HEK293 (cell line): ENCODE measurements around the gene MTMR12.
"Not testable (repeated sequence)": the region's sequence is repeated elsewhere in the genome, so short reads cannot be mapped to it uniquely, and the experiment has no call there.

Source experiments
- CTCF ChIA-PET: fragments of 350-600 bp; formaldehyde crosslinking; extraction: SDS; loops from one replicate; lab custom pipeline; 2021; ENCODE audit warnings: antibody characterized with exemption; lab: Yijun Ruan, JAX
- POLR2A ChIA-PET: fragments of 300-600 bp; formaldehyde crosslinking; extraction: SDS; loops from one replicate; lab custom pipeline; 2020; ENCODE audit warnings: antibody characterized with exemption, inconsistent platforms; lab: Yijun Ruan, JAX
- H3K27ac ChIP-seq: fragments of 200-500 bp; sonication (Bioruptor generic); 2 replicates; pipeline ENCODE4 v1.5.1; 2014; ENCODE audit warnings: low read depth, low read length, control low read depth, inconsistent platforms; ENCODE audit errors: extremely low read depth
- H3K36me3 ChIP-seq, 2 experiments: fragments of 200-500 bp in 1 of 2; sonication (Bioruptor generic) in 1 of 2; 1 replicate in 1 of 2; 2 replicates in 1 of 2; pipeline ENCODE4 v1.5.1; 2014 to 2017; ENCODE audit warnings: inconsistent platforms in 2 of 2, low read length in 2 of 2; ENCODE audit not compliant: control insufficient read depth in 2 of 2, insufficient read depth in 1 of 2
- H3K4me1 ChIP-seq: fragments of 200-500 bp; sonication (Bioruptor generic); 2 replicates; pipeline ENCODE4 v1.5.1; 2014; ENCODE audit warnings: mild to moderate bottlenecking, low read length, inconsistent platforms; ENCODE audit not compliant: control insufficient read depth, insufficient read depth
- H3K4me3 ChIP-seq: 2 replicates; pipeline ENCODE4 v1.5.1; 2011; ENCODE audit warnings: low read depth, mild to moderate bottlenecking, control low read depth, low read length, moderate library complexity
- H3K9me3 ChIP-seq: fragments of 200-500 bp; sonication (Bioruptor generic); 2 replicates; pipeline ENCODE4 v1.5.1; 2014; ENCODE audit warnings: low read depth, low read length, inconsistent platforms; ENCODE audit not compliant: control insufficient read depth, insufficient read depth
- KLF8 ChIP-seq: fragments of 450-650 bp; formaldehyde crosslinking; IDR thresholded peaks from 2 replicates; pipeline ENCODE4 v1.5.1; 2016; ENCODE audit warnings: missing biosample characterization, missing genetic modification characterization
- MZF1 ChIP-seq: fragments of 450-650 bp; formaldehyde crosslinking; IDR thresholded peaks from 2 replicates; pipeline ENCODE4 v1.5.1; 2017; ENCODE audit warnings: missing biosample characterization, missing genetic modification characterization, borderline replicate concordance
- SETDB1 ChIP-seq: IDR thresholded peaks from one replicate; pipeline ENCODE4 v1.6.1; 2017; ENCODE audit warnings: mild to moderate bottlenecking, low read length, moderate library complexity, mixed read lengths; ENCODE audit not compliant: insufficient read length
- TRIM28 ChIP-seq: IDR thresholded peaks from 2 replicates; pipeline ENCODE4 v1.6.1; 2011; ENCODE audit warnings: low read length, control low read depth, borderline replicate concordance
- YY2 ChIP-seq: fragments of 450-650 bp; formaldehyde crosslinking; IDR thresholded peaks from 2 replicates; pipeline ENCODE4 v1.5.1; 2016; ENCODE audit warnings: missing biosample characterization, missing genetic modification characterization
- ZNF148 ChIP-seq: fragments of 450-650 bp; formaldehyde crosslinking; IDR thresholded peaks from 2 replicates; pipeline ENCODE4 v1.5.0; 2017; ENCODE audit warnings: missing biosample characterization, missing genetic modification characterization, borderline replicate concordance
- ZNF16 ChIP-seq: fragments of 450-650 bp; formaldehyde crosslinking; IDR thresholded peaks from 2 replicates; pipeline ENCODE4 v1.5.1; 2016; ENCODE audit warnings: low read depth, missing biosample characterization, missing genetic modification characterization
- ZNF311 ChIP-seq: fragments of 450-650 bp; formaldehyde crosslinking; IDR thresholded peaks from 2 replicates; pipeline ENCODE4 v1.5.1; 2017; ENCODE audit warnings: missing biosample characterization, missing genetic modification characterization, borderline replicate concordance
- ZNF350 ChIP-seq: fragments of 450-650 bp; formaldehyde crosslinking; IDR thresholded peaks from 2 replicates; pipeline ENCODE4 v1.5.0; 2017; ENCODE audit warnings: missing biosample characterization, mild to moderate bottlenecking, missing genetic modification characterization
- ZNF544 ChIP-seq: fragments of 450-650 bp; formaldehyde crosslinking; IDR thresholded peaks from 2 replicates; pipeline ENCODE4 v1.5.0; 2017; ENCODE audit warnings: missing biosample characterization, missing genetic modification characterization
- ZNF624 ChIP-seq: fragments of 450-650 bp; formaldehyde crosslinking; IDR thresholded peaks from 2 replicates; pipeline ENCODE4 v1.5.1; 2017; ENCODE audit warnings: missing biosample characterization, missing genetic modification characterization
- ZNF639 ChIP-seq: fragments of 450-650 bp; formaldehyde crosslinking; IDR thresholded peaks from 2 replicates; pipeline ENCODE4 v1.5.1; 2016; ENCODE audit warnings: missing biosample characterization, missing genetic modification characterization
- ZSCAN4 ChIP-seq: fragments of 450-650 bp; formaldehyde crosslinking; IDR thresholded peaks from 2 replicates; pipeline ENCODE4 v1.5.1; 2017; ENCODE audit warnings: missing biosample characterization, missing genetic modification characterization

Gene MTMR12

GRCh38 chr5:32323741-32324140, 11.0 kb upstream of the MTMR12 start:
- no peaks in the 10 kb centered on the region for H3K36me3 ChIP-seq
- POLR2A ChIA-PET = no interaction called here
- H3K4me3 ChIP-seq = no peak overlapping the region
- no peaks in the 10 kb centered on the region for H3K4me1 ChIP-seq
- no peak for TF ChIP-seq ZNF311 (tag by site-specific recombination)
- no peak overlapping the region for H3K27ac ChIP-seq
- CTCF ChIA-PET = interaction anchor here (0.6 to 0.8 kb wide), 2 partner anchors 10 to 259 kb away, joined by 3 read pairs; no protein-coding TSS in a partner anchor
- H3K9me3 ChIP-seq = no peaks in the 10 kb centered on the region

GRCh38 chr5:32322882-32323281, 10.1 kb upstream of the MTMR12 start:
- ChIA-PET CTCF (no interaction called here), POLR2A (no interaction called here)
- Histone ChIP-seq H3K36me3 (no peaks in the 10 kb centered on the region), H3K27ac (no peak overlapping the region), H3K4me1 (no peaks in the 10 kb centered on the region), H3K4me3 (no peak overlapping the region), H3K9me3 (no peaks in the 10 kb centered on the region)
- TF ChIP-seq ZNF544 (tag by site-specific recombination) (no peak), ZNF16 (tag by site-specific recombination) (no peak)

GRCh38 chr5:32321787-32322186, 9.0 kb upstream of the MTMR12 start:
- CTCF ChIA-PET = interaction anchor here (2.8 kb wide), 1 partner anchor 8 kb away, joined by 15 read pairs; no protein-coding TSS in a partner anchor
- not testable (repeated sequence) for H3K36me3 ChIP-seq, H3K9me3 ChIP-seq
- TF ChIP-seq SETDB1 = peak; percentile 55
- TF ChIP-seq, all 188 proteins: peak for 1; not testable (repeated sequence) for 187
- POLR2A ChIA-PET, H3K4me3 ChIP-seq, H3K4me1 ChIP-seq, H3K27ac ChIP-seq: not testable (repeated sequence)

- Histone ChIP-seq H3K27ac (no peak overlapping the region), H3K36me3 (no peaks in the 10 kb centered on the region), H3K4me1 (no peaks in the 10 kb centered on the region), H3K4me3 (no peak overlapping the region), H3K9me3 (no peaks in the 10 kb centered on the region)
- POLR2A ChIA-PET = no interaction called here
- no peak for TF ChIP-seq ZNF350
- TF ChIP-seq ZSCAN4 = no peak
- TF ChIP-seq YY2 = no peak
- no peak for TF ChIP-seq ZNF624
- no peak for TF ChIP-seq MZF1 (tag by site-specific recombination)
- no peak for TF ChIP-seq ZNF639 (tag by site-specific recombination)
- no peak for TF ChIP-seq ZNF148 (tag by site-specific recombination)
- no peak for TF ChIP-seq TRIM28
- no peak for TF ChIP-seq KLF8 (tag by site-specific recombination)
- CTCF ChIA-PET = interaction anchor here (2.8 kb wide), 1 partner anchor 9 kb away, joined by 15 read pairs; no protein-coding TSS in a partner anchor
Observed at GRCh38 chr5:32320576-32320975, 7.8 kb upstream of the MTMR12 start.
